GM21515 (cell line): Measurements from ENCODE around the gene TAF9.
"Not testable (repeated sequence)": the region's sequence is repeated elsewhere in the genome, so short reads cannot be mapped to it uniquely, and the experiment has no call there.

Experiments used
- ATAC-seq: cut with Tn5 transposase; IDR thresholded peaks from one replicate; pipeline ENCODE4 v1.9.1; 2021; ENCODE audit not compliant: unreplicated experiment

Gene TAF9

DNA sequence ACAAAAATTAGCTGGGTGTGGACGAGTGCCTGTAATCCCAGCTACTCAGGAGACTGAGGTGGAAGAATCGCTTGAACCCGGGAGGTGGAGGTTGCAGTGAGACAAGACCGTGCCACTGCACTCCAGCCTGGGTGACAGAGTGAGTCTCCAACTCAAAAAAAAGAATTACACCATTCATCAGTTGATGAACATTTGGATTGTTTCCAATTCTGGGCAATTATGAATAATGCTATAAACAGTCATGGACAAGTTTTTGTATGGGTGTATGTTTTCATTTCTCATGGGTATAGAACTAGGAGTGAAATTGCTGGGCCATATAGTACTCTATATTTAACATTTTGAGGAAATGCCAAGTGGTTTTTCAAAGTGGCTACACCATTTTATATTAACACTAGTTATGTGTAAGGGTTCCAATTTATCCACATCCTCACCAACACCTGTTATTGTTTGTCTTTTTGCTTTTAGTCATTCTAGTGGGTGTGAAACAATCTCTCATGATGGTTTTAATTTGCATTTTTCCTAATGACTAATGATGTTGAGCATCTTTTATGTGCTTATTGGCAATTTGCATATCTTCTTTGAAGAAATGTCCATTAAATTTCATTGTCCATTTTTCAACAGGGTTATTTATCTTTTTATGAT, 27.7 kb downstream of the TAF9 start:
- ATAC-seq, result no peak

GRCh38 chr5:69335341-69335935, 33.9 kb downstream of the TAF9 start:
- no peak for ATAC-seq

- ATAC-seq, result peak; percentile 53
These were observed 34.5 kb downstream of the TAF9 start for GRCh38 chr5:69334793-69335268.

GRCh38 chr5:69333668-69334315, 35.5 kb downstream of the TAF9 start:
- ATAC-seq, result not testable (repeated sequence)

DNA sequence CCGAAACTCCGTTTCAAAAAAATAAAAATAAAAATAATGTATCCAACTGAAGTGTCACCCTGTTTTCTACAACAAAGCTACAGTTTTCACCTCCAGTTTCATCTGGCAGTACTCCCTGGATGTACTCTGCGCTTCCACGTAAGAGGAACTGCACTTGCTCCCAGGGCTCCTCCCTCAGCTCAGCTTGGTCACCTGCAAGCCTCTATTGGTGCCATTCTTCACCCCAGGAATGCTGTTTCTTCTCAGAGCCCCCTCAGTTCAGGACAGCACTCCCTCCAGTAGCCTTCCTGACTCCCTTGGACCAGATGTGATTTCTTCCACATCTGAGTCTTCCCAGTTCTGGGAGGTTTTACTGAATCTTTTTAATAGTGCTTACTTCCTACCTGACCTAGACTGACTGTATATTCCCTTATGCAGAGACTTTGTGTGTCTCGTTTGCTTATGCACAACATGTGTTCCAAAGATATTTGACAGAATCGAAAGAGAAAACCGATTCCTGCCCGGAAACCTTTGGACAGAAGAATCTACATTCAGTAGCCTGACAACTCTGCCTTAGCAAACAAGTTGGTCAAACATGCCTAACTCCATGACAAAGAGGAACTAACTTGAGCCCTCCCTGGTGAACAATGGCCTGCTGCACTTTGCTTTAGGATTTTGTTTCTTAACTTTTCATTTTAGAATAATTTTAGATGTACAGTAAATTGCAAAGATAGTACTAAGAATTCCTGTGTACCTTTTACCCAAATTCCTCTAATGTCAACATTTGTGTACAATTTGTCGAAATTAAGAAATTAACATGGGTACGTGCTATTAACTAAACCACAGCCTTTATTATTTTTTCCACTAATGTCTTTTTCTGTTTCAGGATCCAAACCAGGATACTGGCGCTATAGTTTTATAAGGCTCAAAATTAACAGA, 37.5 kb downstream of the TAF9 start:
- ATAC-seq, result no peak

DNA sequence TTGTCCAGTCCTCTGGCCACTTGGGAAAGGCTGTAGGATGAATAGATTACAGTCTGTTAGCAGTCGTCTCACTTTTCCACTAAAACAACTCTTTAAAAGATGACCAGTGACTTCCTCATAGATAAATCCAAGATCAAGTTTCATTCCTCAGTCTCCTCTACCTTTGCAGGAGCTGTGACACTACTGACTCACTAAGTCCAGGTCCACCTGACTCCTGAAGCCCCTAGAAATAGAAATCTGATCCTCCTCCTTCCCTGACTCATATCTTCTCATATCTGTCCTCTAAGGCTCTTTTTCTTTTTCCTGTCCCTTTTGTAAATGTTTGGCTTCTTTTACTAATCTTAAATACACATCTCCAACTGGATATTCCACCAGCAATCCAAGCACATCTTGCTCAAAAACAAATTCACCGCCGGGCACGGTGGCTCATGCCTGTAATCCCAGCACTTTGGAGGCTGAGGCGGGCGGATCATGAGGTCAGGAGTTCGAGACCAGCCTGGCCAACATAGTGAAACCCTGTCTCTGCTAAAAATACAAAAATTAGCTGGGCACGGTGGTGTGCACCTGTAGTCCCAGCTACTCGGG, 39.3 kb downstream of the TAF9 start:
- ATAC-seq, result no peak

GRCh38 chr5:69326365-69326764, 43.0 kb downstream of the TAF9 start:
- no peak for ATAC-seq

GRCh38 chr5:69317391-69317790, 51.9 kb downstream of the TAF9 start:
- no peak for ATAC-seq

- no peak for ATAC-seq
These were observed 53.3 kb downstream of the TAF9 start for GRCh38 chr5:69315972-69316371.
